SIG-M5 treated with dmso at 0.1 percent for 504 hours (cell line): ENCODE data around the gene ADGRD1.

ENCODE experiments used
- DNase-seq: peaks from one replicate; lab custom pipeline; 2025; ENCODE audit not compliant: unreplicated experiment; lab: John Stamatoyannopoulos, UW

The ADGRD1 gene

DNA sequence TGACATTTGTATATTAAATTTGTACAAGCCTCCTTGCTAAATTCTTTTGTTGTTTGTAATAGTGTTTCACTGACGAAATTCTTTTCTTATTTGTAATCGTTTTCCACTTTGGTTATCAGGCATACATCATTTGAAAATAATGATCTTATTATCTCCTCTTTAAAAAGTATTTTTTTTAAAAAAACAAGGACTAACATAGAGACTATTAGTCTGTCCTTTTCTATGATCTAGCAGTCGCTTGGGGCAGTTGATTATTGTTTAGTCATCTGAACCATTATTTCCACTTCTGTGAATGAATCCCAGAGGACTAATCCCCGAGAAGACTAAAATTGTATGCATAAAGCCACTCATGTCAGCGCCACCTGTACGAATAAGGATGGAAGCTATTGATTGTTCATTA lies 11.5 kb downstream of the ADGRD1 start:
- no peak for DNase-seq

DNA sequence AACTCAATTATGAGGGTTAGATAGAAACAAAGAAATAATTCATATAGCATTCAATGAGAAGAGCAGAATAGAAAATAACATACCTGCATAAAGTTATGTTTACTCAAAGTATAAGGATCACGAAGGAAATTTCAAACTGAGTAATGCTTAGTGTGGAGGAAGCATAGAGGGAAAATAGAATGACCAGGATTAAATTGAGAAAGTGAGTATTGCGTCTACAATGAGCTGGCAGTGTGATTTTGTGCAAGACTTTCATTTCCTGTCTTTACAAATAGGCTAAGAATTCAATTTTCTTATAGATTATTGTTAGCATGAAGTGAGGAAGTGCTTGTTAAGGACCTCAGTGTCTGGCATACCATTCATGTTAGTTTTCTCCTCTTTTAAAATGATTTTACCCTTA lies 12.0 kb downstream of the ADGRD1 start:
- peak; percentile 84 for DNase-seq

DNA sequence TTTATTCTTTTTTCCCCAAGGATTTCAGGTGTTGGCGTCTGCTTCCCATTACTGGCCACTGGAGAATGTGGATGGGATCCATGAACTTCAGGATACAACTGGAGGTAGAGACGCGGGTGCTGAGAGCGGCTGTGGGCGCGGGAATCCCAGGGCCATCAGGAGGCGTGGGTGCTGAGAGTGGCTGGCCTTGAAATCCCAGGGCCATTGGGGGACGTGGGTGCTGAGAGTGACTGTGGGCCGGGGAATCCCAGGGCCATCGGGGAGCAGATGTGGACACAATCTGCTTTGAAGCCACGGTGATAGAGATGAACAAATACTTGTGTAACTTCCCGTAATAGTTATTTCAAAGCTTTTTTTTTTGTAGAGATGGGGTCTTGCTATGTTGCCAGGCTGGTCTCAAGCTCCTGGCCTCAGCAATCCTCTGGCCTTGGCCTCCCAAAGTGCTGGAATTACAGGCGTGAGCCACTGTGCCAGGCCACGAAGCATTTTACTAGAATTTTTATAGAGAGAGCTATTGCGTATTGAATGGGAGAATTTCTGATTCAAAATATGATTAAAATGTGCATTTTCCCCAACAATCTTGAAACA lies 12.8 kb downstream of the ADGRD1 start:
- DNase-seq, result peak; percentile 16

DNA sequence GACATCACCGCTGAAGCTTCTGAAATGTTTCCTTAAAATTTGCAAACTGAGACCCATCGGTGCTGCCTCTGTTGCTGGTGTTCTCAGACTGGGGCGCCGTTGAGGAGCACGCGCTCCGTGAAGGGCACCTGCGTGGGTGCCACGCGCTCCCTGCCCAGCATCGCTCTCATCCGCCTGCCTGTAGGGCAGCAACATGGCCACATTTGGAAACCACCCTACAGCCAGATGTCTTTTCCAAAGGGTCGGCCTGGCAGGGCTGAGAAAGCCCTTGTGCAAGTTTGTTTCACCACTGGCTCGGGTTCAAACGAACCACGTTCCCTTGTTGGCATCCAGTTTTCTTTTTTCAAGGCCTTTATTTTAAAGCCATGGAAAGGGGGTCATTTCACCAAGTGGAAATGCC lies 13.9 kb downstream of the ADGRD1 start:
- DNase-seq, result no peak

DNA sequence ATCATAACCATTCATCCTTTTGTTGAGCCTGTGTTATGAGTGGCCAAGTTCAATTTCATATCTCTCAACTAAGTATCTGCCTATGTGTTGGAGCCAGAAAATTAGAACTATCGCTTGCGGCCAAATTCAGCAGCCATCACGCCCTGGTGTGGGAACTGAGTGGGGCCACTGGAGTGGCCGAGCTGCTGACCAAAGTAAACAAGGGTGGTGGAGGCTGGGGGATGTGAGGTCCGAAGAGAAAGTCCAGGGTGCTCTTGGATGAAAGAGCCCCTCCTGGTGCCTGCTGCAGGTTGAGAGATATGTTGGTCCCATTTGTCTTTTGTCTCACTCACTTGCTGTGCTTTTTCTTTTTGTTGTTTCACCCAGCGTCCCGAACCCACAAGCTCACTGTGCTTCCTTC lies 14.9 kb downstream of the ADGRD1 start:
- no peak for DNase-seq

DNA sequence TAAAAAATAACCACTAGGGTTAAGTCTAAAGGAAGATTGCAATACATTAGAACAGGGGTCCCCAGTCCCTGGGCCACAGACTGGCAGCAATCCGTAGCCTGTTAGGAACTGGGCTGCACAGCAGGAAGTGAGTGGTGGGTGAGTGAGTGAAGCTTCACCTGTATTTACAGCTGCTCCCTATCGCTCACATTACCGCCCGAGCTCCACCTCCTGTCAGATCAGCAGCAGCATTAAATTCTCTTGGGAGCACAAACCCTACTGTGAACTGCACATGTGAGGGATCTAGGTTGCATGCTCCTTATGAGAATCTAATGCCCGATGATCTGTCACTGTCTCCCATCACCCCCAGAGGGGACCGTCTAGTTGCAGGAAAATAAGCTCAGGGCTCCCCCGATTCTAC lies 15.5 kb downstream of the ADGRD1 start:
- no peak for DNase-seq

DNA sequence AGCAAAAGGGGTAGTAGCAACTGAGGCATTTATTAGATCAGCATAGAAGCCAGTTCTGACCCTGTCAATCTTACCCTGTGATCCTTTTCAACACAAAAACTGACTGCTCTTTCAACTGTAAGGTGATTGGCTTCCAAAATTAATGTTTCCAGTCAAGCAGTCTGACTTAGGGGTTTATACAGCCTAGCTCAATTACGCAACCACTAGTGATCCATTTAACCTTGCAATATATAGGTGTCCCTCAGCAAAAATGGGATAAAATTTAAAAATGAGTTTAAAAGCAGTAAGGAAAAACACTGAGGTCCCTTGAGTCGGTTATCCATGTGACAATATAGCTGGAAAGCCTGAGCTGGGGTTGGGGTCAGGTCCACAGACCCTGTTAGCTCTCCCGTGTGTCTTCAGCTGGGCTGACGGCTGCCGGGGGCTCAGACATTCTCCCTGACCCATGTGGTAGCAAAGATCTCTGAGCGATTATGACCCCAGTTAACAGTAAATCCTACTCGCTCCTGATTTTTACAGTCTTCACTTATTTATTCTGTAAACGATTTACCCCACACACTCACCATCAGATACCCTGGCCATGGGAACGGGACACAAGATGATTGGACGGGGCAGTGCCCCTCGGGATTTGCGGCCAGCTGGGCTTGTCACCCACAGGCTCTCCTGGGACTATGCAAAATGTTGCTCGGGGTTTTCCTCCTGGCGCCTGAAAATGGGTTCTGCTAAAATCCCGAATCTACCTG lies 16.6 kb downstream of the ADGRD1 start:
- DNase-seq, result no peak

DNA sequence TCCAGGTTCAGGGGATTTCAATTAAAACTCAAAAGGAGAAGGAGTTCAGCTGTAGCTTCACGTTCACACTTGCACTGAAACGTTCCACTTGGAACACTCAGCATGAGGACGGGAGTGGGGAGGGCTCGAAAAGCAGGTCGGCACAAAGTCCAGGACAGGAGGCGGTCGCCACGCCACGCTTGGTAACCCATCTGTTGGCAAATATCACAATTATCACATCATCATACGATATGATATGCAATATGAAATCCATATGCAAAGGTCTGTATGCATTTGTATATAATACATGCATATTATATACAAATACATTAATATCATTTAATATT lies 17.2 kb downstream of the ADGRD1 start:
- DNase-seq, result no peak

DNA sequence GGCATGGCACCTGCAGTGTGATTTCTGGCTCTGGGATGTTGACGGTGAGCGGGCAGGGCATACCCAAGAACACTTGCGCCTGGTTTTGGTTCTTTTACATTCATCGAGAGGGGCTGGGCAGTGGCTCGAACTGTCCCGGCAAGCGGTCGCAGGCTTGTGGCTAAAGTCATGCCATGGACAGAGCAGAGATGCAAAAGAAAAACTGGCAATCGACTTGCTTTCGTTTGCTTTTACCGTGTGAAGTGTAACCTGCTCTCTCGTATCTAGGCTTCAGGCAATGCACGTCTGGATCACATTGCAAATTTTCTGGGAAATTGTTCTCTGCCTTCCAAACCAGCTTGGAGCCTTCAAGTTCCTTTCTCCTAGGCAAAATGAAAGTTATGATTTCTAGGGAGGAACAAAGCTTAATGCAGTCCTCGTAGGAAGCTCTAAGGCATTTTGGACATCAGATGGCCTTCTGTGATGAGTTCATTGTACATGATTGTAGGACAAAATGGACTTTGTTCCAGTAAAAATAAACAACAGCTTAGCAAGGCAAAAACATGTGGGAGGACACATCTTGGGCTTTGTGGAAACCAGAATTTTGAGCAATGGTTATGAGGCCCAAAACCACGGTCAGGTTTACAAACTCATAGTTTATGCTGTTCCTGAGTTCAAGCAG lies 18.3 kb downstream of the ADGRD1 start:
- no peak for DNase-seq

DNA sequence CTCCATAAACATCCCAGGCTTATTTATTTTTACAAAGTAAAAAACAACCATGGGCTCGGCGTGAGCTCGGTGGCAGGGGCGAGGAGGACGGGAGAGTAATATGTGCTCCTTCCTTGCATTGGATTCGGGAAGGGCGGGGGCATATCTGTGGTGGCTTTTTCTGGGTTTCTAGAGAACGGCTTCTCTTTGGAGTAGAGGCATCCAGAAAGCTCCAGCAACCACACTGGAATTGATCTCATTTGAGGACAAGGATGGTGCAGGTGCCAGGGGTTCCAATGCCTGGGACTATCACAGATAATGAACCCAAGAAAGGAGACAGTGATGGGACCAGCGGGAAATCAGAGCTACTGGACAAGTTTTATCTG lies 18.9 kb downstream of the ADGRD1 start:
- no peak for DNase-seq

DNA sequence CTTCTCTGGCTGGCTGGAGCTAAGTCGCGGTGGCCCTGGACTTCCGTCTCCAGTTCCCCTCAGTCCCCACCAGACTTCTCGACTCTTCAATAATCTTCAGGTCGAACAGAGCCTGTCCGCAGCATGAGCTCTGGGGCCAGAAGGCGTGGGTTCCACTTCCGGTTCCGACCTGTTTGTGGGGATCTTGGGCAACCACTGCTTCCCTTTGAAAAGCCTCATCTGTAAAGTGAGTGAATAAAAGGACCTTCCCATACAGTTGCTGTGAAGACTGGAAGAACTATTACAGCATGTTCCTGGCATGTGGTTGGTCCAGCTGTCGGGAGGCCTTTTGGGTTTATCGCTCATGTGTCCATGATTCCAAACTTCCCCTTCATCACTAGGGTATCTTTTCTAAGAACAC lies 19.4 kb downstream of the ADGRD1 start:
- DNase-seq, result no peak

DNA sequence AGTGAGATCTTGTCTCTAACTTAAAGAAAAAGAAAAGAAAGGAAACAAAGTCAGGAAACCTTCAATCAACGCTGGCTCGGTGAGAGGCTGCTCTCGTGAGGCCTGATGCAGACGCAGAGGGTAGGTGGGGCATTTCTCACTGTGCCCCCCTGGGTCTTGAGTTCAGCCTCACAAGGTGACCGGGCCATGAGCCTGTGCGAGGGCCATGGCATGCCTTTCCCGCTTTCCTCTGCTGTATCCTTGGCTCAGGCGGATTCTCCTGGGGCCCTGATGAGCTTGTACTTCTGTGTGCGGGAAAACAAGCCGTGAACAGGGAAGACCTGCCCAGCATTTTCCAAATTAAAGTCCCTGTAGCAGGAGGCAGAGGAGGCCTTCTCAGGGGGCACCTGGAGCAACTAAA lies 20.2 kb downstream of the ADGRD1 start:
- DNase-seq, result no peak

DNA sequence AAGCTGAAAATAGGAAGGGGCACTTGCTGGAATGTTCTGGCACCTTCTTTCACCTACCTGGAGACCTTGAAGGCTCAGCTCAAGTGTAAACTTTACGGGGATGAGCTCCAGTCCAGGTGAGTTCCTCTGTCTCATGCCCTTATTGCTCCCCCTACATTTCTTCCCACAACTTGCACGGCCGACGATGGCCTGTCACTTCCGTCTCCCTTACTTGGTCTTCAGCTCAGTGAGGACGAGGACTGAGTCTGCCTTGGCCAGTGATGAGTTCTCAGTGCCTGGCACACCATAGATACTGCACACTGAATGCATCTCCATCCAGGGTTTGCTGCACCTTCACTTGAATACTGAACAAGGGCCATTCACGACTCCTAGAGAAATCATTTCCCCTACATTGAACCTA lies 21.4 kb downstream of the ADGRD1 start:
- DNase-seq, result no peak

DNA sequence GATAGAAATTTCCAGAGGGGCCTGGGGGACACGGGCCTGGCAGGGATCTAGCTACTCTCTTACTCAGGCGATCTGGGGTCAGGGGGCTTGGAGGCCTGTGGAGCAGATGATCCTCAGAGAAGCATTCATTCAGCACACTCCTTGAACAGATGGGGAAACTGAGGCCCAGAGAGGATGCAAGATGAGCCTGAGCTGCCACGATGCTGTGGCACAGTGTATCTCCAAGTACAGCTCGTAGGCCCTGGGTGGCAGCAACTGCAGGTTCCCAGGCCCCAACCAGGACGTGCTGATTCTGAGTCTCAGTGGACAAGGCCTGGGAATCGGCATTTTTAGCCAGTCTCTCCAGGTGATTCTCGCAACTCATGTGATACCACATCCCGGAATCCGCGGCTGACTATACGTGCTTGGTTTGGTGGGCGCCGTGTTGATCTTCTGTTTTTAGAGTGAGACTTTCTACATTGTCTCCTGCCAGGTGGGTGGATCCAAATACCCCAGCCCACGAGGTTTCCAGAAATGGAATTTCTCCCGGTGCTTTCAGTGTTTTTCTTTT lies 22.5 kb downstream of the ADGRD1 start:
- DNase-seq, result no peak

DNA sequence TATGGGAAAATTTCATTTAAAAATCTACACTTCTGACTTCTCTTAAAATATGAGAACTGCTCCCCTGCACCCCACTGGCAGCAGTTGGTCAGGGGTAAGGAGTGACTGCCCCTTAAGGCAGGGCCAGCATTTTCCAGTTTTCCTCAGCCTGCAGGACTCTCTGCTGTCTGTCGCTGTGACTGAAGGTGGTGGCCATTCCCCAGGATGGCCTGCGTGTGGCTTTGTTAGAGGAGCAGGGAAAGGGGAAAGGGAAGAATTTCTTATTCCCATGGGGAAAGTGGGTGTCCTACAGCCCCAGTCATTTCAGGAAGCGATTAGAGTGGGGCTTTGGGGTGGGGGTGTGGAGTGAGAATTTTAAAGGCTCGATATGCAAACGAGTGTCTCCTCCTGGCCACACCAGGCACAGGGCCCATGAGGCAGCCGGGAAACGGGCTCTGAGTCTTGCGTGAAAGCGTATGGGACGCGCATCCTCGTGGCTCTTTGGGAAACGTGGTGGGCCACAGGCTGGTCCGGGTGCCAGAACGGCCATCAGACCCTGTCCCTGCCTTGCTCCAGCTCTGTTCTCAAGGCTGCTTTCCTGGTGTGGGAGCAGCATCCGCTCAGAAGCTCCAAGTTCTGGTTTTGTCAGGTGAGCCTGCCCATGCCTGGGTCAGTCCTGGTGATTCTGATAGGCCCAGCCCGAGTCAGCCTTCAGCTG lies 23.5 kb downstream of the ADGRD1 start:
- DNase-seq, result no peak

DNA sequence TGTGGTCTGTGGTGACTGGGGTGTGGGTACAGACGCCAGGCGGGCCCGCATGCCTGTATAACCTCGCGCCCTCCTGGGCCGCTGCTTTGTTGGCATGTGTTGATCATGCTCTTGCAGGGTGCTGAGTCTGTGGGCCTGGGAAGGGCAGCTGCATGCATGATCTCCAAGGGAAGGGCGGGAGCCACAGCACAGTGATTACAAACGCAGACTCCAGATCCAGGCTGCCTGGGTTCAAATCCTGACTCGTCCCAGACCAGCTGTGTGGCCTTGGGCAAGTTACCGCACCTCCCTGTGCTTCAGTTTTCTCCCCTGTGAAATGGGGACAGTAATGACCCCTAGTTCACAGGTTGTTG lies 24.0 kb downstream of the ADGRD1 start:
- DNase-seq, result no peak

DNA sequence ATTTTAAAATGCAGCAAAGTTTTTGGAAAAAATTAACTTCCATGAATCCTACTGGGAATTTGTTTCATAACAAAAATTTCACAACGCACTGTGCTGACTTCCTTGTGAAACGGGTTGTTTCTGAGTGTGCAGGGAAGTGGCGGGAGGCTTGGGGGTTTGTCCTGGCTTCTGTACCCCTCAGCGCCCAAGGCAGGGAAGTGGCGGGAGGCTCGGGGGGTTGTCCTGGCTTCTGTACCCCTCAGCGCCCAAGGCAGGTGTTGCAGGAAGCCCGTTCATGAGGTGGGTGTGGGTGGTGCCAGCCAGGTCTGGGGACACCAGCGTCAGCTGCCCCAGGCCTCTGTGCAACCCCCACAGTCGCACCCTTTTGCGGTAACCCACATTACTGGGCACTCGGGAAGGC lies 25.1 kb downstream of the ADGRD1 start:
- DNase-seq, result no peak

DNA sequence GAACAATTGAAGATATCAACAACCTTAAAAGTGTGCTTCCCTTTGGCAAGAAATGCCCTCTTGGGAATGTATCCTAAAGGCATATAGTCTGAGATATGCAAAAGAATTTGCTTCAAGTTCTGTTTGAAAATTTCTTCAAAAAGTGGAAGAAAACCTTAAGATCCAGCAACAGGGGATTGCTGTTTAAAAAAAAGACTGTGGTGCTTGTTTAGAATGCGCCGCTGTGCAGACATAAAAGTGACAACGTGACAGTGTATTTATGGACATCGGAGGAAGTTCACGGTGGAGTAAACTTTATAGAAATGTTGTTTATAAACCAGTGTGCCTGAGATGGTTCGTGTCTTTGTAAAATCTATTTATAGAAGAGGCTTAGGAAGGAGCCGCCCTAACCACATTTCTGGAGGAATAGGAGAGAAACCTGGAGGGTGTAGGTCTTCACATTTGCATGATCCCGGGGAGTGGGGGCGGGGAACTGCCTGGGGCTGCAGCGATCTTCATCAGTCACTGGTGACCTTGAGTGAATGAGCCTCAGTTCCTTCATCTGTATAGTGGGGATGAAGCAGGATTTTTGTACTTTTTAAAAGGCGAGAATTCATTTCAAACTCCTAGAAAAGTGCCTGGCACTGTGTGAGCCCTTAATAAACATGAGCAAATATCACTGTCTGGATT lies 27.5 kb downstream of the ADGRD1 start:
- DNase-seq, result no peak

DNA sequence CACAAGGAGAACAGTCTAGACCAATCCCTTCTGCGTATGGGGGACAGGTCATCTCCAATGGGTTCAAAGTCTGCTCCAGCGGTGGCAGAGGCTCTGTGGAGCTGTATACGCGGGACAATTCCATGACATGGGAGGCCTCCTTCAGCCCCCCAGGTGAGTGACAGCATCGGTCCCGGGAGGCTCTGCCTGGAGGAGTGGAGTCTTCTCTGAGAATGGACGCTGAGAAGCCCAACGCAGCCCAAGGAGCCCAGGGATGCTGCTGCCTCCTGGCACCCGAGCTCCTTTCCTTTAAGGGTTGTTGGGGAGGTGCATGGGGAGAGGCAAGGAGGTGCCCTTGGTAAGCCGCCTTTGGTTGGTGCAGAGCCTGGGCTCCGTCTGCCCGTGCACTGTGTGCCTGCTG lies 28.2 kb downstream of the ADGRD1 start:
- no peak for DNase-seq

DNA sequence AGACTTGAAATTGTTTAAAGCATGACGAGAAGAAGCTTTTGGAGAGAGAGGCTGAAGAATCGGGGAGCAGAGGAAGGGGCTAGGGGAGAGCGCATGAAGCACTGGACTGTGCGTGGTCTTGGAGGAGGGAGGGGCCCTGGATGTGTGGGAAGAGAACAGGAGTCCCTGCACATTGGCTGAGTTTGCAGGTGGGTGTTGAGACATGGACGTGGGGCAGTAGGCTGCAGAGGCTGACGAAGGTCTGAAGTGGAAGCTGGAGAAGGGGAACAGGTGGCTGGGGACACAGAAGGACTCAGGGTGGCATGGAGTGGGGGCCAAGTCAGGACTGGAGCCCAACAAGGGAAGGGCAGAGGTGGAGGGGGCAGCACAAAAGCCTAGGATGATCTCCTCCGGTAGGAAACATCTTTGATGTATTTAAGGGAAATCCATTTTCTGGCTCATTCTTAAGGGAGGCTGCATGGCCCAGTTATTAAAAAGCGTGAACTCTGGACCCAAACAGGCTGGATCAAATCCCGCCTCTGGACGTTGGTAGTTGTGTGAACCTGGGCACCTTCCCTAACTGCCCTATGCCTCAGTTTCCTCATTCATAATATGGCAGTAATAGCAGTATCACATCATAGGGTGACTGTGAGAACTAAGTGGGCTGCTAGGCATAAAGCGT lies 29.0 kb downstream of the ADGRD1 start:
- no peak for DNase-seq
